OCI-LY7 (cell line): ENCODE measurements around the gene CIDEB. TPM values are rescaled to one million over a fixed set of nuclear protein-coding genes. Genes with fewer than 3 reads are reported as not detected.

ENCODE experiments used
- BruUV-seq: library from RNA; stranded (reverse); fragments of 400-500 nt; replicated peaks from 2 replicates; lab custom pipeline; 2021; lab: Mats Ljungman, UMichigan
- CTCF ChIA-PET: fragments of 300-600 bp; sonication (Branson Sonifier 250); formaldehyde crosslinking; loops from one replicate; lab custom pipeline; 2022; ENCODE audit warnings: antibody characterized with exemption; ENCODE audit not compliant: unreplicated experiment; lab: Charles Lee
- POLR2A ChIA-PET: fragments of 300-600 bp; sonication (Branson Sonifier 250); formaldehyde crosslinking; loops from one replicate; lab custom pipeline; 2022; ENCODE audit warnings: antibody characterized with exemption; lab: Charles Lee
- DNase-seq: peaks from one replicate; pipeline ENCODE4 v3.0.0-alpha.2; 2015; ENCODE audit warnings: low spot score
- H2AFZ ChIP-seq: fragments of 200-600 bp; sonication (generic), shearing (Covaris generic); 2 replicates; pipeline ENCODE4 v1.6.1; 2014; ENCODE audit warnings: mild to moderate bottlenecking, antibody characterized with exemption, low read length, moderate library complexity
- H3K27ac ChIP-seq: fragments of 200-600 bp; sonication (generic); 2 replicates; pipeline ENCODE4 v1.5.1; 2014; ENCODE audit warnings: mixed run types, low read depth, mild to moderate bottlenecking, moderate library complexity, low read length, inconsistent platforms; ENCODE audit not compliant: poor library complexity, severe bottlenecking
- H3K36me3 ChIP-seq: fragments of 200-600 bp; sonication (generic); 2 replicates; pipeline ENCODE4 v1.6.1; 2014; ENCODE audit warnings: mild to moderate bottlenecking, antibody characterized with exemption, low read length, moderate library complexity, mixed read lengths; ENCODE audit not compliant: insufficient read depth
- H3K4me1 ChIP-seq: fragments of 200-600 bp; sonication (generic); 2 replicates; pipeline ENCODE4 v1.5.1; 2014; ENCODE audit warnings: mild to moderate bottlenecking, low read length; ENCODE audit not compliant: insufficient read depth, poor library complexity, severe bottlenecking
- H3K4me2 ChIP-seq: fragments of 200-600 bp; sonication (generic); 2 replicates; pipeline ENCODE4 v1.6.1; 2014; ENCODE audit warnings: mild to moderate bottlenecking, low read length
- H3K4me3 ChIP-seq: fragments of 200-600 bp; sonication (generic); 2 replicates; pipeline ENCODE4 v1.5.1; 2014; ENCODE audit warnings: mild to moderate bottlenecking, low read depth, low read length; ENCODE audit not compliant: poor library complexity, severe bottlenecking
- H3K79me2 ChIP-seq: fragments of 200-600 bp; sonication (generic); 2 replicates; pipeline ENCODE4 v1.6.1; 2016; ENCODE audit warnings: low read depth, mild to moderate bottlenecking, low read length, moderate library complexity, mixed read lengths; ENCODE audit not compliant: insufficient read depth
- H3K9me2 ChIP-seq: fragments of 200-600 bp; sonication (generic); 2 replicates; pipeline ENCODE4 v1.6.1; 2016; ENCODE audit warnings: mild to moderate bottlenecking, low read length, mixed read lengths; ENCODE audit not compliant: insufficient read depth
- H3K9me3 ChIP-seq: fragments of 200-600 bp; sonication (generic); 2 replicates; pipeline ENCODE4 v1.6.1; 2014; ENCODE audit warnings: mild to moderate bottlenecking, mixed run types, low read length, mixed read lengths
- H4K20me1 ChIP-seq: fragments of 200-600 bp; sonication (generic); 2 replicates; pipeline ENCODE4 v1.6.1; 2014; ENCODE audit warnings: mild to moderate bottlenecking, antibody characterized with exemption, low read length, moderate library complexity, mixed read lengths; ENCODE audit not compliant: insufficient read depth
- EZH2phosphoT487 ChIP-seq: fragments of 200-600 bp; sonication (generic); IDR thresholded peaks from 2 replicates; pipeline ENCODE4 v1.6.1; 2018; ENCODE audit warnings: low read depth, borderline replicate concordance, mild to moderate bottlenecking, mixed run types, antibody characterized with exemption, low read length, moderate library complexity, mixed read lengths
- intact Hi-C: fragments of 100-400 bp; cut with micrococcal nuclease; formaldehyde crosslinking; loops from one replicate; pipeline ENCODE4 v1.10.0; 2022; ENCODE audit not compliant: unreplicated experiment
- total RNA-seq, 2 experiments: library from RNA; depleted of rRNA in 1 of 2; stranded (reverse); fragments of >200 nt in 1 of 2; shearing (Covaris generic) in 1 of 2; gene quantifications; 2 replicates each; pipeline ENCODE4 v1.2.3, GENCODE V29; 2014 to 2022
- TF ChIP-seq, protein P1 (sequence below): fragments of 200-600 bp; sonication (generic); conservative IDR thresholded peaks from 2 replicates; pipeline ENCODE4 v1.5.1; 2014; ENCODE audit warnings: mild to moderate bottlenecking, antibody characterized with exemption, low read length, moderate library complexity, mixed read lengths

CIDEB gene
- total RNA-seq, 2 experiments from 2014 or later = 1.6 TPM; not detected in 1

GRCh38 chr14:24290746-24291145, 17.0 kb downstream of the CIDEB start:
- TF ChIP-seq, protein P1, sequence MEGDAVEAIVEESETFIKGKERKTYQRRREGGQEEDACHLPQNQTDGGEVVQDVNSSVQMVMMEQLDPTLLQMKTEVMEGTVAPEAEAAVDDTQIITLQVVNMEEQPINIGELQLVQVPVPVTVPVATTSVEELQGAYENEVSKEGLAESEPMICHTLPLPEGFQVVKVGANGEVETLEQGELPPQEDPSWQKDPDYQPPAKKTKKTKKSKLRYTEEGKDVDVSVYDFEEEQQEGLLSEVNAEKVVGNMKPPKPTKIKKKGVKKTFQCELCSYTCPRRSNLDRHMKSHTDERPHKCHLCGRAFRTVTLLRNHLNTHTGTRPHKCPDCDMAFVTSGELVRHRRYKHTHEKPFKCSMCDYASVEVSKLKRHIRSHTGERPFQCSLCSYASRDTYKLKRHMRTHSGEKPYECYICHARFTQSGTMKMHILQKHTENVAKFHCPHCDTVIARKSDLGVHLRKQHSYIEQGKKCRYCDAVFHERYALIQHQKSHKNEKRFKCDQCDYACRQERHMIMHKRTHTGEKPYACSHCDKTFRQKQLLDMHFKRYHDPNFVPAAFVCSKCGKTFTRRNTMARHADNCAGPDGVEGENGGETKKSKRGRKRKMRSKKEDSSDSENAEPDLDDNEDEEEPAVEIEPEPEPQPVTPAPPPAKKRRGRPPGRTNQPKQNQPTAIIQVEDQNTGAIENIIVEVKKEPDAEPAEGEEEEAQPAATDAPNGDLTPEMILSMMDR = no peak
- no peak for TF ChIP-seq EZH2phosphoT487
- no TSS peak for BruUV-seq
- Histone ChIP-seq H3K4me3 (no peak overlapping the region), H3K9me3 (no peaks in the 10 kb centered on the region), H3K79me2 (no peaks in the 10 kb centered on the region), H2AFZ (no peak overlapping the region), H3K9me2 (no peaks in the 10 kb centered on the region), H4K20me1 (no peaks in the 10 kb centered on the region), H3K4me2 (no peak overlapping the region), H3K27ac (no peak overlapping the region), H3K36me3 (peaks cover 28% of the 10 kb centered on the region), H3K4me1 (no peaks in the 10 kb centered on the region)
- DNase-seq = no peak
- POLR2A ChIA-PET = interaction anchor here (0.9 kb wide), 1 partner anchor 44 kb away, joined by 4 read pairs; no protein-coding TSS in a partner anchor
- intact Hi-C loops = no loop called here
- CTCF ChIA-PET = interaction anchor here (0.9 kb wide), 1 partner anchor 15 kb away, joined by 3 read pairs; no protein-coding TSS in a partner anchor

GRCh38 chr14:24289649-24290280, 18.0 kb downstream of the CIDEB start:
- Histone ChIP-seq H3K4me1 (no peaks in the 10 kb centered on the region), H2AFZ (no peak overlapping the region), H3K9me2 (no peaks in the 10 kb centered on the region), H3K4me3 (no peak overlapping the region), H3K79me2 (no peaks in the 10 kb centered on the region), H3K9me3 (no peaks in the 10 kb centered on the region), H3K27ac (no peak overlapping the region), H3K4me2 (no peak overlapping the region), H4K20me1 (no peaks in the 10 kb centered on the region), H3K36me3 (peaks cover 20% of the 10 kb centered on the region)
- DNase-seq = no peak
- CTCF ChIA-PET = interaction anchor here (0.9 kb wide), 1 partner anchor 14 kb away, joined by 3 read pairs; no protein-coding TSS in a partner anchor
- BruUV-seq = no TSS peak
- TF ChIP-seq EZH2phosphoT487 = no peak
- TF ChIP-seq, protein P1 = no peak
- intact Hi-C loops = no loop called here
- POLR2A ChIA-PET = interaction anchor here (0.9 kb wide), 1 partner anchor 43 kb away, joined by 4 read pairs; no protein-coding TSS in a partner anchor

GRCh38 chr14:24286996-24287395, 20.8 kb downstream of the CIDEB start:
- no peaks in the 10 kb centered on the region for H3K9me2 ChIP-seq
- CTCF ChIA-PET = no interaction called here
- BruUV-seq = no TSS peak
- H2AFZ ChIP-seq = no peak overlapping the region
- no peak overlapping the region for H3K27ac ChIP-seq
- POLR2A ChIA-PET = no interaction called here
- no peaks in the 10 kb centered on the region for H3K79me2 ChIP-seq
- peaks cover 20% of the 10 kb centered on the region for H3K36me3 ChIP-seq
- no peak overlapping the region for H3K4me3 ChIP-seq
- H3K4me1 ChIP-seq = no peaks in the 10 kb centered on the region
- intact Hi-C loops = no loop called here
- H3K9me3 ChIP-seq = no peaks in the 10 kb centered on the region
- TF ChIP-seq EZH2phosphoT487 = no peak
- no peaks in the 10 kb centered on the region for H4K20me1 ChIP-seq
- no peak overlapping the region for H3K4me2 ChIP-seq
- no peak for DNase-seq
